ENCODE data around the gene YIPF1.

YIPF1 gene

GRCh38 chr1:53838654-53838974 lies 51.0 kb downstream of the YIPF1 start:
- peak overlapping the region; percentile 83; the same call in 1 of the 2 replicates for H3K27ac ChIP-seq (ENCODE audit: low read depth, low read length)
- H3K4me1 ChIP-seq (ENCODE audit: control insufficient read depth, insufficient read depth, low read length, unreplicated experiment), result peaks cover 21% of the 10 kb centered on the region
- no peaks in the 10 kb centered on the region for H3K27me3 ChIP-seq (ENCODE audit: insufficient read depth, low read length)
- peak overlapping the region; percentile 82 for H2AFZ ChIP-seq (ENCODE audit: low read length, unreplicated experiment)
- 0 out of 2 replicates have a peak, but pooled peaks cover 3% of the 10 kb centered on the region for H3K36me3 ChIP-seq (ENCODE audit: insufficient read depth, low read length)
- H3K79me2 ChIP-seq (ENCODE audit: control insufficient read depth, insufficient read depth, low read length, unreplicated experiment), result peaks cover 40% of the 10 kb centered on the region
- H3K4me3 ChIP-seq (ENCODE audit: low read depth, low read length), result peak overlapping the region; percentile 83

GRCh38 chr1:53837924-53838653 lies 51.5 kb downstream of the YIPF1 start, which contains the start of gene NDC1:
Gene NDC1 (minus strand): TSS chr1:53838296. CDS start chr1:53838261, 35 bp downstream.
- Histone ChIP-seq H3K4me1 (ENCODE audit: control insufficient read depth, insufficient read depth, low read length, unreplicated experiment) (peaks cover 21% of the 10 kb centered on the region), H3K4me3 (ENCODE audit: low read depth, low read length) (peak within 1 kb of the TSS; percentile 83), H3K27me3 (ENCODE audit: insufficient read depth, low read length) (no peaks in the 10 kb centered on the region), H3K79me2 (ENCODE audit: control insufficient read depth, insufficient read depth, low read length, unreplicated experiment) (peaks cover 45% of the 10 kb centered on the region), H3K36me3 (ENCODE audit: insufficient read depth, low read length) (0 out of 2 replicates have a peak, but pooled peaks cover 3% of the 10 kb centered on the region), H3K27ac (ENCODE audit: low read depth, low read length) (peak within 1 kb of the TSS; percentile 83), H2AFZ (ENCODE audit: low read length, unreplicated experiment) (peak within 1 kb of the TSS; percentile 82)

- Histone ChIP-seq H3K4me1 (ENCODE audit: control insufficient read depth, insufficient read depth, low read length, unreplicated experiment) (peaks cover 21% of the 10 kb centered on the region), H2AFZ (ENCODE audit: low read length, unreplicated experiment) (peak overlapping the region; percentile 43), H3K79me2 (ENCODE audit: control insufficient read depth, insufficient read depth, low read length, unreplicated experiment) (peaks cover 50% of the 10 kb centered on the region), H3K36me3 (ENCODE audit: insufficient read depth, low read length) (0 out of 2 replicates have a peak, but pooled peaks cover 3% of the 10 kb centered on the region), H3K4me3 (ENCODE audit: low read depth, low read length) (peak overlapping the region; percentile 83), H3K27ac (ENCODE audit: low read depth, low read length) (peak overlapping the region; percentile 83), H3K27me3 (ENCODE audit: insufficient read depth, low read length) (no peaks in the 10 kb centered on the region)
Observed at GRCh38 chr1:53837646-53837923, 52.0 kb downstream of the YIPF1 start.

- H3K36me3 ChIP-seq (ENCODE audit: insufficient read depth, low read length), result 0 out of 2 replicates have a peak, but pooled peaks cover 3% of the 10 kb centered on the region
- H3K27me3 ChIP-seq (ENCODE audit: insufficient read depth, low read length), result no peaks in the 10 kb centered on the region
- no peak overlapping the region for H3K4me3 ChIP-seq (ENCODE audit: low read depth, low read length)
- no peak overlapping the region for H3K27ac ChIP-seq (ENCODE audit: low read depth, low read length)
- peaks cover 21% of the 10 kb centered on the region for H3K4me1 ChIP-seq (ENCODE audit: control insufficient read depth, insufficient read depth, low read length, unreplicated experiment)
- no peak overlapping the region for H2AFZ ChIP-seq (ENCODE audit: low read length, unreplicated experiment)
- H3K79me2 ChIP-seq (ENCODE audit: control insufficient read depth, insufficient read depth, low read length, unreplicated experiment), result peaks cover 57% of the 10 kb centered on the region
Observed at GRCh38 chr1:53835491-53835890, 54.1 kb downstream of the YIPF1 start.

- no peak overlapping the region for H3K27ac ChIP-seq (ENCODE audit: low read depth, low read length)
- no peak overlapping the region for H2AFZ ChIP-seq (ENCODE audit: low read length, unreplicated experiment)
- peaks cover 57% of the 10 kb centered on the region for H3K79me2 ChIP-seq (ENCODE audit: control insufficient read depth, insufficient read depth, low read length, unreplicated experiment)
- H3K27me3 ChIP-seq (ENCODE audit: insufficient read depth, low read length), result no peaks in the 10 kb centered on the region
- H3K4me1 ChIP-seq (ENCODE audit: control insufficient read depth, insufficient read depth, low read length, unreplicated experiment), result peaks cover 21% of the 10 kb centered on the region
- no peak overlapping the region for H3K4me3 ChIP-seq (ENCODE audit: low read depth, low read length)
- H3K36me3 ChIP-seq (ENCODE audit: insufficient read depth, low read length), result 0 out of 2 replicates have a peak, but pooled peaks cover 3% of the 10 kb centered on the region
Observed at GRCh38 chr1:53834776-53835175, 54.8 kb downstream of the YIPF1 start.

- H3K27me3 ChIP-seq (ENCODE audit: insufficient read depth, low read length), result no peaks in the 10 kb centered on the region
- no peak overlapping the region for H3K27ac ChIP-seq (ENCODE audit: low read depth, low read length)
- peaks cover 21% of the 10 kb centered on the region for H3K4me1 ChIP-seq (ENCODE audit: control insufficient read depth, insufficient read depth, low read length, unreplicated experiment)
- peaks cover 60% of the 10 kb centered on the region for H3K79me2 ChIP-seq (ENCODE audit: control insufficient read depth, insufficient read depth, low read length, unreplicated experiment)
- H3K4me3 ChIP-seq (ENCODE audit: low read depth, low read length), result no peak overlapping the region
- H3K36me3 ChIP-seq (ENCODE audit: insufficient read depth, low read length), result 0 out of 2 replicates have a peak, but pooled peaks cover 3% of the 10 kb centered on the region
- no peak overlapping the region for H2AFZ ChIP-seq (ENCODE audit: low read length, unreplicated experiment)
Observed at GRCh38 chr1:53833393-53833792, 56.2 kb downstream of the YIPF1 start.

GRCh38 chr1:53826367-53826766 lies 63.2 kb downstream of the YIPF1 start:
- H3K36me3 ChIP-seq (ENCODE audit: insufficient read depth, low read length), result no peaks in the 10 kb centered on the region; the same call in 1 of the 2 replicates
- H2AFZ ChIP-seq (ENCODE audit: low read length, unreplicated experiment), result no peak overlapping the region
- peaks cover 3% of the 10 kb centered on the region for H3K79me2 ChIP-seq (ENCODE audit: control insufficient read depth, insufficient read depth, low read length, unreplicated experiment)
- no peaks in the 10 kb centered on the region for H3K27me3 ChIP-seq (ENCODE audit: insufficient read depth, low read length)
- H3K27ac ChIP-seq (ENCODE audit: low read depth, low read length), result no peak overlapping the region
- no peak overlapping the region for H3K4me3 ChIP-seq (ENCODE audit: low read depth, low read length)
- H3K4me1 ChIP-seq (ENCODE audit: control insufficient read depth, insufficient read depth, low read length, unreplicated experiment), result no peaks in the 10 kb centered on the region

GRCh38 chr1:53825306-53825705 lies 64.3 kb downstream of the YIPF1 start:
- Histone ChIP-seq H3K27me3 (ENCODE audit: insufficient read depth, low read length) (no peaks in the 10 kb centered on the region), H3K27ac (ENCODE audit: low read depth, low read length) (no peak overlapping the region), H2AFZ (ENCODE audit: low read length, unreplicated experiment) (no peak overlapping the region), H3K36me3 (ENCODE audit: insufficient read depth, low read length) (no peaks in the 10 kb centered on the region; the same call in 1 of the 2 replicates), H3K4me3 (ENCODE audit: low read depth, low read length) (no peak overlapping the region), H3K79me2 (ENCODE audit: control insufficient read depth, insufficient read depth, low read length, unreplicated experiment) (peaks cover 3% of the 10 kb centered on the region), H3K4me1 (ENCODE audit: control insufficient read depth, insufficient read depth, low read length, unreplicated experiment) (no peaks in the 10 kb centered on the region)

GRCh38 chr1:53822931-53823330 lies 66.7 kb downstream of the YIPF1 start:
- Histone ChIP-seq H3K4me3 (ENCODE audit: low read depth, low read length) (no peak overlapping the region), H3K4me1 (ENCODE audit: control insufficient read depth, insufficient read depth, low read length, unreplicated experiment) (no peaks in the 10 kb centered on the region), H2AFZ (ENCODE audit: low read length, unreplicated experiment) (no peak overlapping the region), H3K27me3 (ENCODE audit: insufficient read depth, low read length) (no peaks in the 10 kb centered on the region), H3K79me2 (ENCODE audit: control insufficient read depth, insufficient read depth, low read length, unreplicated experiment) (peaks cover 2% of the 10 kb centered on the region), H3K36me3 (ENCODE audit: insufficient read depth, low read length) (peaks cover 6% of the 10 kb centered on the region; the same call in 1 of the 2 replicates), H3K27ac (ENCODE audit: low read depth, low read length) (no peak overlapping the region)

- Histone ChIP-seq H3K79me2 (ENCODE audit: control insufficient read depth, insufficient read depth, low read length, unreplicated experiment) (peaks cover 2% of the 10 kb centered on the region), H3K4me3 (ENCODE audit: low read depth, low read length) (no peak overlapping the region), H3K27me3 (ENCODE audit: insufficient read depth, low read length) (no peaks in the 10 kb centered on the region), H3K4me1 (ENCODE audit: control insufficient read depth, insufficient read depth, low read length, unreplicated experiment) (no peaks in the 10 kb centered on the region), H2AFZ (ENCODE audit: low read length, unreplicated experiment) (no peak overlapping the region), H3K36me3 (ENCODE audit: insufficient read depth, low read length) (peaks cover 8% of the 10 kb centered on the region; the same call in 1 of the 2 replicates), H3K27ac (ENCODE audit: low read depth, low read length) (no peak overlapping the region)
Observed at GRCh38 chr1:53821380-53821779, 68.2 kb downstream of the YIPF1 start.

- H2AFZ ChIP-seq (ENCODE audit: low read length, unreplicated experiment), result no peak overlapping the region
- no peaks in the 10 kb centered on the region for H3K4me1 ChIP-seq (ENCODE audit: control insufficient read depth, insufficient read depth, low read length, unreplicated experiment)
- no peaks in the 10 kb centered on the region for H3K27me3 ChIP-seq (ENCODE audit: insufficient read depth, low read length)
- H3K79me2 ChIP-seq (ENCODE audit: control insufficient read depth, insufficient read depth, low read length, unreplicated experiment), result peaks cover 6% of the 10 kb centered on the region
- H3K4me3 ChIP-seq (ENCODE audit: low read depth, low read length), result no peak overlapping the region
- H3K27ac ChIP-seq (ENCODE audit: low read depth, low read length), result no peak overlapping the region
- peaks cover 14% of the 10 kb centered on the region; the same call in 1 of the 2 replicates for H3K36me3 ChIP-seq (ENCODE audit: insufficient read depth, low read length)
Observed at GRCh38 chr1:53819387-53819786, 70.2 kb downstream of the YIPF1 start.

All from ACC112 (cell line).